Measurements from ENCODE around the gene SLC22A1.

GRCh38 chr6:160082627-160083026 lies 39.0 kb upstream of the SLC22A1 start:
- TF ChIP-seq CTCF (IDR thresholded peaks at IDR 0.05) (no peak), POLR2A (IDR thresholded peaks at IDR 0.05) (no peak)

Measured in adrenal gland (tissue), 5 donors.